Liver (tissue), 9 donors: ENCODE data around the gene ZC3H18. TPM values are rescaled to one million over a fixed set of nuclear protein-coding genes. Genes with fewer than 3 reads are reported as not detected.
A peak's percentile ranks its signal among the peaks of the same experiment; 100 is the strongest.

Experiments used
- DNase-seq: peaks from one replicate; pipeline ENCODE4 v3.0.0-alpha.2; 2017; ENCODE audit warnings: low spot score
- H3K27ac ChIP-seq, 2 donors: one replicate each; pipeline ENCODE4 v1.7.0; 2013; ENCODE audit warnings: inconsistent platforms in 2 of 2, low read length in 2 of 2, control low read depth in 1 of 2, low read depth in 1 of 2, mild to moderate bottlenecking in 1 of 2
- H3K27me3 ChIP-seq, 4 donors: one replicate each; pipeline versions ENCODE4 v1.6.1 to v1.7.0; 2013; ENCODE audit warnings: low read length in 3 of 4, inconsistent platforms in 1 of 4, mild to moderate bottlenecking in 1 of 4, moderate library complexity in 1 of 4; ENCODE audit not compliant: control insufficient read depth in 4 of 4, insufficient read depth in 4 of 4
- H3K36me3 ChIP-seq, 4 donors: one replicate each; pipeline versions ENCODE4 v1.6.1 to v1.7.0; 2013; ENCODE audit warnings: low read length in 3 of 4, mild to moderate bottlenecking in 3 of 4, low read depth in 1 of 4, moderate library complexity in 1 of 4; ENCODE audit not compliant: control insufficient read depth in 4 of 4, insufficient read depth in 3 of 4
- H3K4me1 ChIP-seq, 4 donors: one replicate each; pipeline versions ENCODE4 v1.6.1 to v1.7.0; 2013; ENCODE audit warnings: low read length in 3 of 4, mild to moderate bottlenecking in 3 of 4, moderate library complexity in 1 of 4; ENCODE audit not compliant: control insufficient read depth in 4 of 4, insufficient read depth in 4 of 4
- H3K4me3 ChIP-seq, 3 donors: one replicate each; pipeline versions ENCODE4 v1.6.1 to v1.7.0; 2013; ENCODE audit warnings: low read length in 3 of 3, control low read depth in 1 of 3, low read depth in 1 of 3, mild to moderate bottlenecking in 1 of 3
- H3K9ac ChIP-seq, 2 donors: one replicate each; pipeline ENCODE4 v1.7.0; 2013; ENCODE audit warnings: low read length in 2 of 2, mild to moderate bottlenecking in 2 of 2, moderate library complexity in 2 of 2, control low read depth in 1 of 2, low read depth in 1 of 2
- H3K9me3 ChIP-seq, 4 donors: one replicate each; pipeline versions ENCODE4 v1.6.1 to v1.7.0; 2013; ENCODE audit warnings: low read length in 3 of 4; ENCODE audit not compliant: control insufficient read depth in 4 of 4
- ATF3 ChIP-seq: IDR thresholded peaks from 2 replicates; pipeline ENCODE4 v1.6.1; 2016; ENCODE audit warnings: antibody characterized with exemption
- CTCF ChIP-seq: fragments of 150-350 bp; IDR thresholded peaks from 2 replicates; pipeline ENCODE4 v1.5.1; 2017; ENCODE audit warnings: improper control_type of control experiment, low read depth, low read length; ENCODE audit not compliant: missing input control
- EGR1 ChIP-seq, 2 donors: IDR thresholded peaks; 2 replicates each; pipeline ENCODE4 v1.6.1; 2016 to 2018; ENCODE audit warnings: antibody characterized with exemption in 2 of 2, low read depth in 2 of 2
- FOXA1 ChIP-seq: IDR thresholded peaks from 2 replicates; pipeline ENCODE4 v1.6.1; 2016; ENCODE audit warnings: antibody characterized with exemption
- FOXA2 ChIP-seq: IDR thresholded peaks from 2 replicates; pipeline ENCODE4 v1.6.1; 2016; ENCODE audit warnings: antibody characterized with exemption
- GABPA ChIP-seq, 2 donors: IDR thresholded peaks in 1 of 2; conservative IDR thresholded peaks in 1 of 2; 2 replicates each; pipeline ENCODE4 v1.6.1; 2016; ENCODE audit warnings: antibody characterized with exemption in 2 of 2, mild to moderate bottlenecking in 1 of 2, moderate library complexity in 1 of 2
- HNF4A ChIP-seq, 2 donors: conservative IDR thresholded peaks; 2 replicates each; pipeline ENCODE4 v1.6.1; 2016; ENCODE audit warnings: antibody characterized with exemption in 2 of 2, mild to moderate bottlenecking in 2 of 2
- HNF4G ChIP-seq: IDR thresholded peaks from 2 replicates; pipeline ENCODE4 v1.6.1; 2016; ENCODE audit warnings: antibody characterized with exemption
- JUND ChIP-seq, 2 donors: IDR thresholded peaks; 2 replicates each; pipeline ENCODE4 v1.6.1; 2016; ENCODE audit warnings: antibody characterized with exemption in 2 of 2
- NR2F2 ChIP-seq: IDR thresholded peaks from 2 replicates; pipeline ENCODE4 v1.6.1; 2016; ENCODE audit warnings: antibody characterized with exemption
- RAD21 ChIP-seq, 2 donors: IDR thresholded peaks; 2 replicates each; pipeline ENCODE4 v1.6.1; 2016; ENCODE audit warnings: antibody characterized with exemption in 2 of 2, mild to moderate bottlenecking in 2 of 2
- REST ChIP-seq: IDR thresholded peaks from 2 replicates; pipeline ENCODE4 v1.6.1; 2016; ENCODE audit warnings: antibody characterized with exemption, mild to moderate bottlenecking
- RXRA ChIP-seq, 2 donors: IDR thresholded peaks; 2 replicates each; pipeline ENCODE4 v1.6.1; 2017 to 2018; ENCODE audit warnings: antibody characterized with exemption in 2 of 2, mild to moderate bottlenecking in 1 of 2
- SP1 ChIP-seq: IDR thresholded peaks from 2 replicates; pipeline ENCODE4 v1.6.1; 2018; ENCODE audit warnings: antibody characterized with exemption, mild to moderate bottlenecking
- TAF1 ChIP-seq: conservative IDR thresholded peaks from 2 replicates; pipeline ENCODE4 v1.6.1; 2016; ENCODE audit warnings: antibody characterized with exemption, mild to moderate bottlenecking
- YY1 ChIP-seq: IDR thresholded peaks from 2 replicates; pipeline ENCODE4 v1.6.1; 2016; ENCODE audit warnings: antibody characterized with exemption, mild to moderate bottlenecking
- ZBTB33 ChIP-seq: IDR thresholded peaks from 2 replicates; pipeline ENCODE4 v1.6.1; 2016; ENCODE audit warnings: antibody characterized with exemption
- WGBS: extraction: QIAGEN DNeasy Blood & Tissue Kit; methylation state at CpG from one replicate; pipeline ENCODE4 v1.1.7; 2013; 5-methylcytosine and 5-hydroxymethylcytosine counted together
- polyA plus RNA-seq, 2 donors: library from polyadenylated mRNA; stranded (reverse) in 1 of 2; unstranded in 1 of 2; fragments of 200-250 nt in 1 of 2; fragments of >200 nt in 1 of 2; fragmentation: Nextera tagmentation in 1 of 2; extraction: Ambion mirVana in 1 of 2; gene quantifications; one replicate each; pipeline versions ENCODE4 v1.2.1 to v1.2.3, GENCODE V29; 2013 to 2015
- total RNA-seq, 2 donors: library from RNA; depleted of rRNA; stranded (reverse); fragments of >200 nt; gene quantifications; one replicate each; pipeline ENCODE4 v1.2.3, GENCODE V29; 2014
- donor health status: healthy.
- donor health status: healthy.
- donor health status: healthy.
- donor health status: healthy.
- donor health status: healthy.

Gene ZC3H18
- total and polyA plus RNA-seq, 4 donors: 10.2 to 10.9 (median 10.5) TPM

GRCh38 chr16:88605186-88606147 is 35.3 kb downstream of the ZC3H18 start:
- peaks cover 5 to 43% (median 15%) of the 10 kb centered on the region in 4 donors for H3K36me3 ChIP-seq
- no peak for TF ChIP-seq REST
- peak in 1 of 2 donors; percentile 63 for TF ChIP-seq RXRA (IDR thresholded peaks at IDR 0.05)
- peak in 1 of 2 donors; percentile 18 for TF ChIP-seq HNF4A (conservative IDR thresholded peaks at IDR 0.05)
- WGBS: 87% methylated on average over 20 of the region's 20 CpGs

GRCh38 chr16:88606148-88606757 is 36.0 kb downstream of the ZC3H18 start:
- peaks cover 0 to 20% (median 18%) of the 10 kb centered on the region in 4 donors for H3K4me1 ChIP-seq
- WGBS: 93% methylated on average over 17 of the region's 17 CpGs
- H3K9ac ChIP-seq: no peak overlapping the region
- no peak overlapping the region for H3K4me3 ChIP-seq
- no peaks in the 10 kb centered on the region for H3K9me3 ChIP-seq
- no peaks in the 10 kb centered on the region for H3K27me3 ChIP-seq
- H3K27ac ChIP-seq: no peak overlapping the region
- TF ChIP-seq FOXA1 (no peak), HNF4G (no peak), NR2F2 (no peak), TAF1 (no peak), EGR1 (IDR thresholded peaks at IDR 0.05; ENCODE audit: low read depth in 2 of 2) (no peak), ATF3 (no peak), GABPA (IDR thresholded peaks at IDR 0.05 in 1 of 2, conservative IDR thresholded peaks at IDR 0.05 in 1 of 2) (no peak), RXRA (IDR thresholded peaks at IDR 0.05) (no peak), ZBTB33 (no peak), RAD21 (IDR thresholded peaks at IDR 0.05) (no peak), JUND (IDR thresholded peaks at IDR 0.05) (no peak), CTCF (no peak), SP1 (no peak), HNF4A (conservative IDR thresholded peaks at IDR 0.05) (no peak), YY1 (no peak), FOXA2 (no peak), REST (no peak)
- DNase-seq: no peak
- H3K36me3 ChIP-seq: peaks cover 4 to 43% (median 16%) of the 10 kb centered on the region in 4 donors

More at GRCh38 chr16:88605186-88606147, 35.3 kb downstream of the ZC3H18 start:
- H3K4me3 ChIP-seq: no peak overlapping the region
- H3K9ac ChIP-seq: no peak overlapping the region
- no peak for DNase-seq
- H3K27me3 ChIP-seq: no peaks in the 10 kb centered on the region
- H3K4me1 ChIP-seq: peaks cover 0 to 26% (median 24%) of the 10 kb centered on the region in 4 donors
- H3K9me3 ChIP-seq: no peaks in the 10 kb centered on the region
- H3K27ac ChIP-seq: no peak overlapping the region
